GM10847 (cell line): Measurements from ENCODE around the gene ZNF343.

Experiments
- POLR2A ChIP-seq: IDR thresholded peaks from 2 replicates; pipeline ENCODE4 v1.6.1; 2011; ENCODE audit not compliant: insufficient read length; ENCODE audit errors: extremely low read depth

The ZNF343 gene

GRCh38 chr20:2460752-2461424, 47.8 kb downstream of the ZNF343 start:
- TF ChIP-seq POLR2A, result no peak

DNA sequence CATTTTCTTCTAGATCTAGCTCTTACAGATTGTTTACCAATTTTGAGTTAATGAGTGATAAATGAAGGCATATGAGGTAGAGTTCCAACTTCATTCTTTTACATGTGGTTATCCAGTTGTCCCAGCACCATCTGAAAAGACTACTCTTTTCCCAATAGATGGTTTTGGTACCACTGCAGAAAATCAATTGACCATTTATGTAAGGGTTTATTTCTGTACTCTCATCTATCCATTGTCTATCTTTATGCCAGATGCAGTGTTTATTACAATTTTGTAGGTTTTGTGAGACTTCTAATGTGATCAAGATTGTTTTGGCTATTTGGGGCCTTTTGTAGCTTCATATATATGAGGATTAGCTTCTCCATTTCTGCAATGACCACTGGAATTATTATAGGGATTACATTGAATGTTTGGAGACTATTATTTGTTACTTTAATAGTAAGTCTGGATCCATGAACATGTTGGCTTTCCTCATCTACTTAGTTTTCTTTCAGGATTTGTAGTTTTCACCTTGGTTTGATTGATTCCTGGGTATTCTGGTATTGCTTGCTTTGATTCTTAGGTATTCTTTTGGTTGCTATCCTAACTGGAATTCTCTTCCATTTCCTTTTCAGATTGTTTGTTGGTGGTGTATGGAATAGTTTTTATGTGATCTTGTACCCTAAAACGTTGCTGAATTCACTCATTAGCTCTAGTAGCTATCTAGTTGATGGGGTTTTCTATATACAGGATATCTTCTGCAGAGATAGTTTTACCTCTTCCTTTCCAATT, 48.5 kb downstream of the ZNF343 start:
- no peak for TF ChIP-seq POLR2A

DNA sequence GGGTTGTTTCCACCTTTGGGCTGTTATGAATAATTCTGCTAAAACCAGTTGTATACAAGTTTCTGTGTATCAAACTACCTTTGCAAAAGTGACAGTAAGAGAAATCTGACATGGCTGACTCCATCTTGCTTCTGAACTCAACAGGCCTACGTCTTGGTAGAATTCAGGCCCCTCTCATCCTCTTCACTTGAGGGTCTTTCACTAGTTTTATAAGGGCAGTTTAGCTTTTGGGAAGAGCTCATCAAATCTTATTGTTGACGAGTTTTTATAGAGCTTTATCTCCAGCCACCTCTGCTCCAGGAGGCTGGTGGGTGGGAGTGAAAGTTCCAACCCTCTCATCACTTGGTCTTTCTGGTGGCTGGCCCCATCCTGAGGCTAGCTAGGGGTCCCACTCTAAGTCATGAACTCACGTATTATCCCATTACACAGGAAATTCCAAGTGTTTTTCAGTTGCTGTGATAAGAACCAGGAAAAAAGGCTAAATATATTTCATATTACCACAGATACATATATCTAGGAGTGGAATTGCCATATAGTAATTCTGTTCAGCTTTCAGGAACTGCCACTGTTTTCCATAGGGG, 49.7 kb downstream of the ZNF343 start:
- no peak for TF ChIP-seq POLR2A

GRCh38 chr20:2455771-2456497, 52.8 kb downstream of the ZNF343 start:
- no peak for TF ChIP-seq POLR2A

- no peak for TF ChIP-seq POLR2A
These were observed 54.9 kb downstream of the ZNF343 start for GRCh38 chr20:2453792-2454191.

GRCh38 chr20:2451939-2452732, 56.6 kb downstream of the ZNF343 start:
- TF ChIP-seq POLR2A, result no peak

- no peak for TF ChIP-seq POLR2A
These were observed 57.3 kb downstream of the ZNF343 start for GRCh38 chr20:2451422-2451821.

DNA sequence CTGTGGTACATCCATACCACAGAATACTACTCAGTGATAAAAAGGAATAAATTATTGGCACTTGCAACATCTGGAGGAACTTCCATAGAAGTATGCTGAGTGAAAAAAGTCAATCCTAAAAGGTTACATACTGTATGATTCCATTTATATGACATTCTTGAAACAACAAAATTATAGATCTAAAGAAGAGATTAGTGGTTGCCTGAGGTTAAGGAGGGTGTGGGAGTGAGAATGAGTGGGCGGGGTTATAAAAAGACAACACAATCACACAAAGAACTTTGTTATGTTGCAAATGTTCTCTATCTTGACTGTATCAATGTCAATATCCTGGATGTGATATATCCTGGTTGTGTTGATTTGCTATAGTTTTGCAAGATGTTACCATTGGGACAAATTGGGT, 59.3 kb downstream of the ZNF343 start:
- TF ChIP-seq POLR2A, result no peak

GRCh38 chr20:2446845-2447244, 61.9 kb downstream of the ZNF343 start:
- TF ChIP-seq POLR2A, result no peak
